A549 (cell line): ENCODE measurements around the gene ETV7. TPM values are rescaled to one million over a fixed set of nuclear protein-coding genes. Genes with fewer than 3 reads are reported as not detected.

ENCODE experiments used
- ATAC-seq, 2 experiments: fragments of 200-7000 bp in 1 of 2; fragments of >200 bp in 1 of 2; cut with Nextera tagmentation in 1 of 2; cut with Tn5 transposase in 1 of 2; 3 replicates each; pipeline versions ENCODE4 v1.8.0 to v1.9.1; 2018 to 2020; ENCODE audit warnings: mild to moderate bottlenecking in 1 of 2, moderate library complexity in 1 of 2
- CTCF ChIA-PET: fragments of 300-600 bp; sonication (Branson Sonifier 250); formaldehyde crosslinking; extraction: SDS; loops from one replicate; lab custom pipeline; 2021; ENCODE audit warnings: antibody characterized with exemption, inconsistent platforms; lab: Yijun Ruan, JAX
- POLR2A ChIA-PET: fragments of 350-600 bp; formaldehyde crosslinking; extraction: SDS; loops from one replicate; lab custom pipeline; 2021; ENCODE audit warnings: antibody characterized with exemption, inconsistent platforms; lab: Yijun Ruan, JAX
- DNase-seq, 2 experiments: peaks; one replicate each; pipeline versions ENCODE4 v3.0.0 to v3.0.0-alpha.2; 2011 to 2016; ENCODE audit warnings: low read depth in 1 of 2, low spot score in 1 of 2
- FAIRE-seq: peaks from 2 replicates; lab custom pipeline; 2011; peaks lifted over from hg19 to GRCh38; lab: Jason Lieb, UNC
- H3K27ac ChIP-seq, 2 experiments: fragments of >200 bp; sonication (Bioruptor Twin); formaldehyde crosslinking; 3 replicates each; pipeline ENCODE4 v1.5.1; 2016 to 2017
- H3K4me1 ChIP-seq: fragments of >200 bp; sonication (Bioruptor Twin); formaldehyde crosslinking; 3 replicates; pipeline ENCODE4 v1.6.1; 2016
- H3K4me2 ChIP-seq: fragments of >200 bp; sonication (Bioruptor Twin); formaldehyde crosslinking; 3 replicates; pipeline ENCODE4 v1.6.1; 2016
- H3K4me3 ChIP-seq: fragments of >200 bp; sonication (Bioruptor Twin); formaldehyde crosslinking; 3 replicates; pipeline ENCODE4 v1.5.1; 2016
- H3K9me3 ChIP-seq: fragments of >200 bp; sonication (Bioruptor Twin); formaldehyde crosslinking; 3 replicates; pipeline ENCODE4 v1.6.1; 2016
- ATOH8 ChIP-seq: fragments of 250-450 bp; sonication (Bioruptor Pico); IDR thresholded peaks from 2 replicates; pipeline ENCODE4 v1.5.0; 2020; ENCODE audit warnings: low read depth, mild to moderate bottlenecking, moderate library complexity
- BCL3 ChIP-seq: fragments of >200 bp; sonication (Bioruptor Twin); formaldehyde crosslinking; IDR thresholded peaks from 3 replicates; pipeline ENCODE4 v1.6.1; 2016
- CBX8 ChIP-seq: fragments of 200-600 bp; sonication (generic); IDR thresholded peaks from 2 replicates; pipeline ENCODE4 v1.6.1; 2016
- CEBPB ChIP-seq, 2 experiments: fragments of >200 bp in 1 of 2; sonication (Bioruptor Twin) in 1 of 2; formaldehyde crosslinking in 1 of 2; IDR thresholded peaks; 2 replicates each; pipeline ENCODE4 v1.6.1; 2012 to 2016
- CHD4 ChIP-seq: fragments of 200-600 bp; sonication (generic); IDR thresholded peaks from 2 replicates; pipeline ENCODE4 v1.6.1; 2016; ENCODE audit warnings: antibody characterized with exemption, mild to moderate bottlenecking, borderline replicate concordance
- CTCF ChIP-seq: fragments of >200 bp; sonication (Bioruptor Twin); formaldehyde crosslinking; IDR thresholded peaks from 3 replicates; pipeline ENCODE4 v1.5.1; 2016
- E2F6 ChIP-seq: IDR thresholded peaks from 2 replicates; pipeline ENCODE4 v1.6.1; 2012; ENCODE audit warnings: low read depth, borderline replicate concordance
- EP300 ChIP-seq, 2 experiments: fragments of >200 bp; sonication (Bioruptor Twin); formaldehyde crosslinking; IDR thresholded peaks; 2 replicates in 1 of 2; 3 replicates in 1 of 2; pipeline ENCODE4 v1.6.1; 2016 to 2017
- ESRRA ChIP-seq: fragments of 150-350 bp; IDR thresholded peaks from 2 replicates; pipeline ENCODE4 v1.6.1; 2014; ENCODE audit warnings: mild to moderate bottlenecking, low read length, borderline replicate concordance
- FOSL2 ChIP-seq, 2 experiments: fragments of 450-650 bp in 1 of 2; fragments of >200 bp in 1 of 2; sonication (Bioruptor Twin) in 1 of 2; formaldehyde crosslinking; IDR thresholded peaks; 2 replicates each; pipeline versions ENCODE4 v1.5.0 to v1.6.1; 2016 to 2020; ENCODE audit warnings: mild to moderate bottlenecking in 1 of 2, moderate library complexity in 1 of 2
- GATA3 ChIP-seq: IDR thresholded peaks from 2 replicates; pipeline ENCODE4 v1.6.1; 2012; ENCODE audit warnings: borderline replicate concordance
- HDAC2 ChIP-seq: fragments of 200-600 bp; sonication (generic); IDR thresholded peaks from 2 replicates; pipeline ENCODE4 v1.6.1; 2016
- HES2 ChIP-seq: fragments of >200 bp; sonication (Bioruptor Twin); formaldehyde crosslinking; IDR thresholded peaks from 2 replicates; pipeline ENCODE4 v1.6.1; 2016
- HEYL ChIP-seq: fragments of 250-450 bp; sonication (Bioruptor Pico); IDR thresholded peaks from 2 replicates; pipeline ENCODE4 v1.8.0; 2021; ENCODE audit warnings: mild to moderate bottlenecking, moderate library complexity
- HOXA7 ChIP-seq: fragments of 250-450 bp; sonication (Bioruptor Pico); IDR thresholded peaks from 2 replicates; pipeline ENCODE4 v1.5.0; 2020; ENCODE audit warnings: mild to moderate bottlenecking, moderate library complexity
- JUN ChIP-seq, 2 experiments: fragments of >200 bp; sonication (Bioruptor Twin); formaldehyde crosslinking; IDR thresholded peaks; 2 replicates in 1 of 2; 3 replicates in 1 of 2; pipeline ENCODE4 v1.6.1; 2016 to 2017
- MAFK ChIP-seq: fragments of 450-650 bp; IDR thresholded peaks from 2 replicates; pipeline ENCODE4 v1.6.1; 2014; ENCODE audit not compliant: partially characterized antibody
- NPAS2 ChIP-seq: fragments of 250-450 bp; sonication (Bioruptor Pico); IDR thresholded peaks from 2 replicates; pipeline ENCODE4 v1.8.0; 2022; ENCODE audit warnings: mild to moderate bottlenecking, moderate library complexity, borderline replicate concordance
- NR3C1 ChIP-seq: fragments of >200 bp; sonication (Bioruptor Twin); formaldehyde crosslinking; IDR thresholded peaks from 3 replicates; pipeline ENCODE4 v1.6.1; 2017
- PBX3 ChIP-seq: IDR thresholded peaks from 2 replicates; pipeline ENCODE4 v1.6.1; 2012
- POLR2A ChIP-seq: IDR thresholded peaks from 2 replicates; pipeline ENCODE4 v1.6.1; 2012; ENCODE audit warnings: mild to moderate bottlenecking, low read length
- REST ChIP-seq: fragments of 200-600 bp; sonication (generic); IDR thresholded peaks from 2 replicates; pipeline ENCODE4 v1.6.1; 2016; ENCODE audit warnings: antibody characterized with exemption, mild to moderate bottlenecking, moderate library complexity
- SMC3 ChIP-seq: fragments of >200 bp; sonication (Bioruptor Twin); formaldehyde crosslinking; IDR thresholded peaks from 3 replicates; pipeline ENCODE4 v1.6.1; 2018; ENCODE audit warnings: inconsistent platforms
- TFCP2L1 ChIP-seq: fragments of 250-450 bp; sonication (Bioruptor Pico); IDR thresholded peaks from 2 replicates; pipeline ENCODE4 v1.5.0; 2021; ENCODE audit warnings: mild to moderate bottlenecking
- TP53 ChIP-seq: fragments of 250-450 bp; sonication (Bioruptor Pico); IDR thresholded peaks from 2 replicates; pipeline ENCODE4 v1.5.0; 2021; ENCODE audit warnings: mild to moderate bottlenecking, moderate library complexity
- USF2 ChIP-seq: fragments of 450-650 bp; IDR thresholded peaks from 2 replicates; pipeline ENCODE4 v1.6.1; 2014; ENCODE audit warnings: antibody characterized with exemption
- ZFP36 ChIP-seq: fragments of 450-650 bp; IDR thresholded peaks from 2 replicates; pipeline ENCODE4 v1.6.1; 2014; ENCODE audit warnings: borderline replicate concordance; ENCODE audit not compliant: partially characterized antibody
- ZNF302 ChIP-seq: fragments of 250-450 bp; sonication (Bioruptor Pico); IDR thresholded peaks from 2 replicates; pipeline ENCODE4 v1.9.0; 2021; ENCODE audit warnings: inconsistent platforms, mild to moderate bottlenecking, moderate library complexity
- ZSCAN20 ChIP-seq: fragments of 250-450 bp; sonication (Bioruptor Pico); IDR thresholded peaks from 2 replicates; pipeline ENCODE4 v1.8.0; 2022; ENCODE audit warnings: mild to moderate bottlenecking, moderate library complexity
- WGBS: methylation state at CpG from one replicate; pipeline ENCODE4 v1.1.6; 2017; ENCODE audit errors: missing lambda C conversion rate; 5-methylcytosine and 5-hydroxymethylcytosine counted together
- polyA plus RNA-seq, 4 experiments: library from polyadenylated mRNA; depleted of rRNA in 3 of 4; stranded (reverse); fragments of >200 nt; fragmentation: RNase III in 1 of 4; extraction: RNeasy Plus Mini Kit Qiagen cat#74134 plus additional on column Dnase treatment in 1 of 4; gene quantifications; 2 replicates in 3 of 4; 3 replicates in 1 of 4; pipeline ENCODE4 v1.2.3, GENCODE V29; 2011 to 2017

Gene ETV7
- polyA plus RNA-seq, 2 of the 4 experiments (the other 2 are of a cell fraction), result 0.05 TPM; not detected in 1

GRCh38 chr6:36432151-36432671, 44.7 kb upstream of the ETV7 start:
- CTCF ChIA-PET, result interaction anchor here (1.2 kb wide), 1 partner anchor 9 kb away, joined by 3 read pairs; no protein-coding TSS in a partner anchor
- ATAC-seq (no peak), FAIRE-seq (no peak), DNase-seq (no peak)
- no peak for TF ChIP-seq TP53 (CRISPR knock-in tag)
- TF ChIP-seq USF2, result no peak
- no peak for TF ChIP-seq FOSL2 (IDR thresholded peaks at IDR 0.05)
- no peak for TF ChIP-seq FOSL2 (CRISPR knock-in tag; IDR thresholded peaks at IDR 0.05)
- no peak for TF ChIP-seq GATA3
- no peak for TF ChIP-seq ESRRA
- no peak for TF ChIP-seq POLR2A
- TF ChIP-seq TFCP2L1 (CRISPR knock-in tag), result no peak
- TF ChIP-seq CBX8, result no peak
- TF ChIP-seq HOXA7 (CRISPR knock-in tag), result no peak
- no peak for TF ChIP-seq HDAC2
- no peak for TF ChIP-seq E2F6
- no peak for TF ChIP-seq ATOH8 (CRISPR knock-in tag)
- no peak for TF ChIP-seq CTCF
- TF ChIP-seq HEYL (CRISPR knock-in tag), result no peak
- no peak for TF ChIP-seq ZSCAN20 (CRISPR knock-in tag)
- no peak for TF ChIP-seq ZFP36
- no peak for TF ChIP-seq NR3C1
- no peak overlapping the region for H3K4me3 ChIP-seq
- H3K4me2 ChIP-seq, result peak overlapping the region; percentile 15; the same call in 1 of the 3 replicates
- WGBS, result 72% methylated on average over 4 of the region's 4 CpGs
- POLR2A ChIA-PET, result no interaction called here
- no peaks in the 10 kb centered on the region for H3K9me3 ChIP-seq
- peaks cover 19% of the 10 kb centered on the region for H3K4me1 ChIP-seq
- H3K27ac ChIP-seq, result peak overlapping the region in 1 of 2 experiments; percentile 30; a peak in 1 of 6 replicates

- Histone ChIP-seq H3K9me3 (no peaks in the 10 kb centered on the region), H3K4me2 (no peak overlapping the region), H3K4me1 (peaks cover 19% of the 10 kb centered on the region), H3K4me3 (no peak overlapping the region), H3K27ac (peak overlapping the region in 1 of 2 experiments; percentile 28; a peak in 1 of 6 replicates)
- ChIA-PET CTCF (no interaction called here), POLR2A (interaction anchor here (1.1 kb wide), 1 partner anchor 11 kb away, joined by 4 read pairs; no protein-coding TSS in a partner anchor)
- no peak for FAIRE-seq
- WGBS, result 74% methylated on average over 4 of the region's 4 CpGs
- no peak for ATAC-seq
- no peak for DNase-seq
- no peak for TF ChIP-seq BCL3
- TF ChIP-seq SMC3, result no peak
- no peak for TF ChIP-seq ZNF302 (CRISPR knock-in tag)
- no peak for TF ChIP-seq JUN (IDR thresholded peaks at IDR 0.05)
- no peak for TF ChIP-seq CHD4
- no peak for TF ChIP-seq CEBPB (IDR thresholded peaks at IDR 0.05)
- TF ChIP-seq PBX3, result no peak
- no peak for TF ChIP-seq NR3C1
- TF ChIP-seq EP300 (IDR thresholded peaks at IDR 0.05), result no peak
- no peak for TF ChIP-seq MAFK
- TF ChIP-seq HES2, result no peak
- no peak for TF ChIP-seq REST
- no peak for TF ChIP-seq NPAS2 (CRISPR knock-in tag)
Observed at GRCh38 chr6:36431197-36431596, 43.7 kb upstream of the ETV7 start.
